C4-2B (cell line): ENCODE data around the gene RCOR1.
"Not testable (repeated sequence)": the region's sequence is repeated elsewhere in the genome, so short reads cannot be mapped to it uniquely, and the experiment has no call there.

Experiments used
- CTCF ChIP-seq: fragments of 450-650 bp; conservative IDR thresholded peaks from 2 replicates; pipeline ENCODE4 v1.5.1; 2017; ENCODE audit warnings: mild to moderate bottlenecking
- ZFX ChIP-seq: fragments of 450-650 bp; IDR thresholded peaks from 2 replicates; pipeline ENCODE4 v1.6.1; 2017

- not testable (repeated sequence) for TF ChIP-seq CTCF, ZFX
Observed at GRCh38 chr14:102765770-102766169, 173.3 kb downstream of the RCOR1 start.
